Calu3 (cell line): ENCODE measurements around the gene SLC15A2. TPM values are rescaled to one million over a fixed set of nuclear protein-coding genes. Genes with fewer than 3 reads are reported as not detected.

ENCODE experiments used
- BruUV-seq: library from RNA; stranded (reverse); fragments of 400-500 nt; replicated peaks from 2 replicates; lab custom pipeline; 2021; lab: Mats Ljungman, UMichigan
- CTCF ChIA-PET: fragments of 300-600 bp; sonication (Branson Sonifier 250); formaldehyde crosslinking; loops from one replicate; lab custom pipeline; 2022; ENCODE audit warnings: antibody characterized with exemption; lab: Charles Lee
- DNase-seq: peaks from one replicate; pipeline ENCODE4 v3.0.0; 2022
- H3K27ac Mint-ChIP-seq: one replicate; pipeline ENCODE4 v1.8.0; 2022; ENCODE audit warnings: mixed read lengths; ENCODE audit not compliant: unreplicated experiment
- H3K27me3 Mint-ChIP-seq: one replicate; pipeline ENCODE4 v1.8.0; 2022; ENCODE audit warnings: mixed read lengths; ENCODE audit not compliant: unreplicated experiment
- H3K36me3 Mint-ChIP-seq: one replicate; pipeline ENCODE4 v1.8.0; 2022; ENCODE audit warnings: mild to moderate bottlenecking, moderate library complexity, mixed read lengths; ENCODE audit not compliant: insufficient read depth, unreplicated experiment
- H3K4me1 Mint-ChIP-seq: one replicate; pipeline ENCODE4 v1.8.0; 2022; ENCODE audit warnings: mild to moderate bottlenecking, low read depth, mixed read lengths; ENCODE audit not compliant: unreplicated experiment
- H3K4me3 Mint-ChIP-seq: one replicate; pipeline ENCODE4 v1.8.0; 2022; ENCODE audit warnings: mild to moderate bottlenecking, low read depth, moderate library complexity, mixed read lengths; ENCODE audit not compliant: unreplicated experiment
- H3K9me3 Mint-ChIP-seq: one replicate; pipeline ENCODE4 v1.8.0; 2022; ENCODE audit warnings: low read depth, mixed read lengths; ENCODE audit not compliant: unreplicated experiment
- CTCF ChIP-seq: fragments of 200-600 bp; IDR thresholded peaks from one replicate; pipeline ENCODE4 v1.8.0; 2022; ENCODE audit warnings: antibody characterized with exemption; ENCODE audit not compliant: unreplicated experiment
- intact Hi-C: fragments of 100-400 bp; cut with micrococcal nuclease; formaldehyde crosslinking; loops from one replicate; pipeline ENCODE4 v1.10.0; 2022; ENCODE audit not compliant: unreplicated experiment
- total RNA-seq: library from RNA; stranded (reverse); gene quantifications from 2 replicates; pipeline ENCODE4 v1.2.3, GENCODE V29; 2022

SLC15A2 gene
- total RNA-seq, 1 experiment from 2014 or later = 10.7 TPM

- intact Hi-C loops = no loop called here
- BruUV-seq = no TSS peak
- CTCF ChIA-PET = no interaction called here
- peaks cover 11% of the 10 kb centered on the region for H3K4me1 Mint-ChIP-seq
- no peak overlapping the region for H3K27ac Mint-ChIP-seq
- no peaks in the 10 kb centered on the region for H3K9me3 Mint-ChIP-seq
- H3K4me3 Mint-ChIP-seq = no peak overlapping the region
- no peak for DNase-seq
- no peaks in the 10 kb centered on the region for H3K27me3 Mint-ChIP-seq
- H3K36me3 Mint-ChIP-seq = no peaks in the 10 kb centered on the region
- TF ChIP-seq CTCF = no peak
Observed at GRCh38 chr3:121895736-121896135, 1.5 kb downstream of the SLC15A2 start.

DNA sequence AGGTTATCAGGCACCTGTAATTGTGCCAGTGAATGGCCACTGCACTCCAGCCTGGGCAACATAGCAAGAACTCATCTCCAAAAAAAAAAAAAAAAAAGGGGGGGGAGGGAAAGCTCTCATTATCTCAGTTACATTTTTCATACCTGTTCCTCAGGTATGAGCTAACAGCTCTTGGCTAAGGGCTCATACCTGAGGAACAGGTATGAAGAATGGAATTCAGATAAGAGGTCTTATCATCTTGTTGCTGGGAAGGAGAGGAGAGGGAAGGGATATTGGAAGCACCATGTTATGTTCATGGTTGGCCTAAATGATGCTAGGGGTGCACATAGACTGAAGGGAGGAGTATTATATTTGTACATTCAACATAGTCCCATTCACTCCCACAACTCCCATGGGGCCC, 2.6 kb downstream of the SLC15A2 start:
- Mint-ChIP-seq H3K36me3 (no peaks in the 10 kb centered on the region), H3K27me3 (no peaks in the 10 kb centered on the region), H3K4me3 (no peak overlapping the region), H3K4me1 (peaks cover 11% of the 10 kb centered on the region), H3K9me3 (no peaks in the 10 kb centered on the region), H3K27ac (no peak overlapping the region)
- no peak for DNase-seq
- intact Hi-C loops = no loop called here
- no TSS peak for BruUV-seq
- CTCF ChIA-PET = no interaction called here
- no peak for TF ChIP-seq CTCF

DNA sequence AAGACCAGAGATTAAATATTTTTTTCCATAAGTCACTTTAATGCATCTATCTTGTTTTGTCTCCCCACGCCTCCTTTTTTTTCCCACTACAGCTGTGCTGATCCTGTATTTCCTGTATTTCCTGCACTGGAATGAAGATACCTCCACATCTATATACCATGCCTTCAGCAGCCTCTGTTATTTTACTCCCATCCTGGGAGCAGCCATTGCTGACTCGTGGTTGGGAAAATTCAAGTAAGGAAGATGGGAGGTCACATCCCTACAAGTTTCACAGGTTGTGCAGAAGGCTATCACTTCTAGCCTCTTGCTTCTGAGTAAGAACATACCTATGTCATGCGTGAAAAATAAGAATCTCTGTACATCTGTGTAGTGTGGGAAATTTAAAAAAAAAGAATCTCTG, 3.1 kb downstream of the SLC15A2 start:
- CTCF ChIA-PET = interaction anchor here (0.7 kb wide), 1 partner anchor 68 kb away, joined by 3 read pairs; no protein-coding TSS in a partner anchor
- Mint-ChIP-seq H3K9me3 (no peaks in the 10 kb centered on the region), H3K4me3 (no peak overlapping the region), H3K4me1 (peaks cover 11% of the 10 kb centered on the region), H3K36me3 (no peaks in the 10 kb centered on the region), H3K27me3 (no peaks in the 10 kb centered on the region), H3K27ac (no peak overlapping the region)
- no peak for TF ChIP-seq CTCF
- no peak for DNase-seq
- no TSS peak for BruUV-seq
- intact Hi-C loops = no loop called here

- no peak overlapping the region for H3K4me3 Mint-ChIP-seq
- no peaks in the 10 kb centered on the region for H3K27me3 Mint-ChIP-seq
- CTCF ChIA-PET = no interaction called here
- no TSS peak for BruUV-seq
- H3K36me3 Mint-ChIP-seq = peaks cover 4% of the 10 kb centered on the region
- peaks cover 2% of the 10 kb centered on the region for H3K9me3 Mint-ChIP-seq
- intact Hi-C loops = no loop called here
- no peak for DNase-seq
- no peak for TF ChIP-seq CTCF
- H3K27ac Mint-ChIP-seq = no peak overlapping the region
- H3K4me1 Mint-ChIP-seq = peaks cover 7% of the 10 kb centered on the region
Observed at GRCh38 chr3:121913305-121913990, 19.2 kb downstream of the SLC15A2 start.
